Measurements from ENCODE around the gene DIPK1A.

Gene DIPK1A

GRCh38 chr1:92923664-92924063 lies 37.6 kb downstream of the DIPK1A start:
- Histone ChIP-seq H3K4me1 (ENCODE audit: control insufficient read depth, insufficient read depth, low read length) (no peaks in the 10 kb centered on the region), H3K36me3 (ENCODE audit: control insufficient read depth in 2 of 2, insufficient read depth in 1 of 2, low read length in 2 of 2) (no peaks in the 10 kb centered on the region), H3K9me3 (ENCODE audit: control insufficient read depth, insufficient read depth, low read depth, low read length) (no peaks in the 10 kb centered on the region), H3K4me3 (ENCODE audit: low read depth, low read length) (no peak overlapping the region), H3K27ac (ENCODE audit: extremely low read depth, low read depth, low read length) (no peak overlapping the region)
- ChIA-PET POLR2A (no interaction called here), CTCF (no interaction called here)
- no peak for TF ChIP-seq ZNF148 (tag by site-specific recombination; IDR thresholded peaks at IDR 0.05; ENCODE audit: borderline replicate concordance)
- TF ChIP-seq ZNF366 (tag by site-specific recombination; conservative IDR thresholded peaks at IDR 0.05), result no peak
- no peak for TF ChIP-seq ZNF792 (tag by site-specific recombination; IDR thresholded peaks at IDR 0.05)
- no peak for TF ChIP-seq ZNF473 (tag by site-specific recombination; IDR thresholded peaks at IDR 0.05)
- TF ChIP-seq ZIC2 (tag by site-specific recombination; IDR thresholded peaks at IDR 0.05), result no peak
- TF ChIP-seq ZNF324 (tag by site-specific recombination; IDR thresholded peaks at IDR 0.05), result no peak
- TF ChIP-seq ZNF223 (tag by site-specific recombination; IDR thresholded peaks at IDR 0.05), result no peak
- TF ChIP-seq BCL6B (tag by site-specific recombination; IDR thresholded peaks at IDR 0.05), result no peak
- no peak for TF ChIP-seq ZNF155 (tag by site-specific recombination; IDR thresholded peaks at IDR 0.05)
- no peak for TF ChIP-seq ZNF335 (tag by site-specific recombination; conservative IDR thresholded peaks at IDR 0.05)
- TF ChIP-seq ZNF701 (tag by site-specific recombination; IDR thresholded peaks at IDR 0.05), result no peak
- TF ChIP-seq ZNF645 (tag by site-specific recombination; IDR thresholded peaks at IDR 0.05), result no peak
- no peak for TF ChIP-seq ZNF692 (tag by site-specific recombination; IDR thresholded peaks at IDR 0.05)
- TF ChIP-seq ZSCAN30 (tag by site-specific recombination; IDR thresholded peaks at IDR 0.05), result no peak

- TF ChIP-seq ZNF24 (tag by site-specific recombination; IDR thresholded peaks at IDR 0.05) (no peak), ZNF623 (tag by site-specific recombination; IDR thresholded peaks at IDR 0.05) (no peak), ZNF704 (tag by site-specific recombination; IDR thresholded peaks at IDR 0.05) (no peak)
- ChIA-PET CTCF (interaction anchor here (0.6 to 0.7 kb wide), 2 partner anchors 63 to 612 kb away, joined by 3 to 6 read pairs; no protein-coding TSS in a partner anchor), POLR2A (no interaction called here)
- no peak overlapping the region for H3K4me3 ChIP-seq (ENCODE audit: low read depth, low read length)
- no peaks in the 10 kb centered on the region for H3K36me3 ChIP-seq (ENCODE audit: control insufficient read depth in 2 of 2, insufficient read depth in 1 of 2, low read length in 2 of 2)
- H3K9me3 ChIP-seq (ENCODE audit: control insufficient read depth, insufficient read depth, low read depth, low read length), result no peaks in the 10 kb centered on the region
- H3K27ac ChIP-seq (ENCODE audit: extremely low read depth, low read depth, low read length), result no peak overlapping the region
- H3K4me1 ChIP-seq (ENCODE audit: control insufficient read depth, insufficient read depth, low read length), result no peaks in the 10 kb centered on the region
Observed at GRCh38 chr1:92922356-92923035, 38.8 kb downstream of the DIPK1A start.

Data from HEK293 (cell line).